Stimulated activated CD4-positive, alpha-beta T cell treated with anti-CD3 and anti-CD28 coated beads, Interleukin-4, amount 100 ng/mL, for 1 hour (primary cell): ENCODE data around the gene CAMTA1.

Experiments
- DNase-seq: peaks from one replicate; pipeline ENCODE4 v3.0.0-alpha.2; 2020

Gene CAMTA1

GRCh38 chr1:7177021-7177420 is 391.8 kb downstream of the CAMTA1 start:
- DNase-seq: no peak

DNA sequence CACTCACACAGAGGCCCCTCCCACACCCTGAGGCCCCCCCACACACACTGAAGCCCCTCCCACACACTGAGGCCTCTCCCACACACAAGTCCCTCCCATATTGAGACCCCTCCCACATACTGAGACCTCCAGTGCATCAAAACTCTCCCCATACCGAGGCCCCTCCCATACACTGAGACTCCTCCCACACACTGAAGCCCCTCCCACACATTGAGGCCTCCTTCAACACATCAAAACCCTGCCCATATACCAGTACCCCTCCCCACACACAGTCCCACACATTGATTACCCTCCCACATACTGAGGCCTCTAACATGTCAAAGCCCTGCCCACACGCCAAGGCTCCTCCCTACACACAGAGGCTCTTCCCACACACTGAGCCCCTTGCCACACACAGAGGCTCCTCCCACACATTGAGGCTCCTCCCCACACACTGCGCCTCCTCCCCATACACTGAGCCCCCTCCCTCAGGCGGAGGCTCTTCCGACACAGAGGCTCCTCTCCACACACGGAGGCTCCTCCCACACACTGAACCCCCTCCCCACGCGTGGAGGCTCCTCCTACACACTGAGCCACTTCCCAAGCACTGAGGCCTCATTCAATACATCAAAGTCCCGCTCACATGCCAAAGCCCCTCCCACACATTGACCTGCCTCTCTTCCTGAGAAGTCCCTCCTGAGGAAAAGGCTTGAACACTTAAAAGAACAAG is 392.3 kb downstream of the CAMTA1 start:
- DNase-seq: no peak

DNA sequence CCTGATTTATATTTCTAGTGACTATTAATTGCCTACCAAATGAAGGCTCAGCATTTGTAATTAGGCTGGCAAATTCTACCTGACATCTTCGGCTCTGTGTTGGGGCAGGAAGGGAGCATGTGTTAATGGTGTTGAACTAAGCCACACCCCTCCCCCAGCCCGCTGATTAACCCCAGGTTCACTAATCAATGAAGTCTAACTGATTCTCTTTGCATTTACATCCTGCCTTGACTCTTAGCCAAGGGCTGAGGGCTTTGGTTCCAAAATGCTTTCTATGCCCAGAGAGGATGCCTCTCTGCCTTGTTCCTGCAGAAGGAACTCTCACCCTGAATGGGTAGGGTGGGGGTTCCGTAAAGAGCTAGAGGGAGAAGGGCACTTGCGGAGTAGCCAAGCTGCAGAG is 393.1 kb downstream of the CAMTA1 start:
- DNase-seq: no peak

DNA sequence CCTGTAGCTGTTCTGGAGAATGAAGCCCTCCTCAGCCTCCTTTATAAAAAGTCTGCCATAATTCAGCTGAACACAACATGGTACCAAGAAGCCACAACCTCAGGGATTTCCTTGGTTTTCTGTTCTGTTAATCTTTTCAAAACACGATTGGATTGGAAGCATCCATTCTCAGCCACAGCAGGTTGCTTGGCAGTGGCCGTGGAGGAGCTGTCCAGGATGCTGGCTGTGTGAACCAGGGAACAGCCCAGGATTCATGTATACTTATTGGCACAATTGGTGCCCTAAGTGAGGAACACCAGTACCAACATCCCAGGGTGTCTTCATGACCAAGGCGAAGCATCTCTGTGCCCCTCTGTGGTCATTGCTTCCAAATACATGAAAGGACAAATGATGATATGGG is 393.5 kb downstream of the CAMTA1 start:
- DNase-seq: no peak

DNA sequence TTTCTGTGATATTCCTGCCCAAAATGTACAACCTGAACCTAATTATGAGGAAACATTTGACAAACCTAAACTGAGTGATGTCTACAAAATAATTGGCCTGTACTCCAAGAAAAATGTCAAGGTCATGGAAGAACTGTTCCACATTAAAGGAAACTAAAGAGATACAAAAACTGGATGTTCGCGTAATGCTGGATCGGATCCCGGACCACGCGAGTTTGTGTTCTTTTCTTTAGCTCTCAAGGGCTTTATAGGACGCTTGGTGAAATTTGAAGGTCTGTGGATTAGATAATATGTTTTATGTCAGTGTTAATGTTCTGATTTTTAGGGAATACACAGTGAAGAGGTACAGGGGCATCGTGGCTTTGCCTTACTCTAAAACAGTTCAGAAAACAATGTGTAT is 400.5 kb downstream of the CAMTA1 start:
- no peak for DNase-seq

- DNase-seq: no peak
Measured at GRCh38 chr1:7186382-7187111, 401.3 kb downstream of the CAMTA1 start.

GRCh38 chr1:7187112-7187493 is 401.8 kb downstream of the CAMTA1 start:
- DNase-seq: no peak

DNA sequence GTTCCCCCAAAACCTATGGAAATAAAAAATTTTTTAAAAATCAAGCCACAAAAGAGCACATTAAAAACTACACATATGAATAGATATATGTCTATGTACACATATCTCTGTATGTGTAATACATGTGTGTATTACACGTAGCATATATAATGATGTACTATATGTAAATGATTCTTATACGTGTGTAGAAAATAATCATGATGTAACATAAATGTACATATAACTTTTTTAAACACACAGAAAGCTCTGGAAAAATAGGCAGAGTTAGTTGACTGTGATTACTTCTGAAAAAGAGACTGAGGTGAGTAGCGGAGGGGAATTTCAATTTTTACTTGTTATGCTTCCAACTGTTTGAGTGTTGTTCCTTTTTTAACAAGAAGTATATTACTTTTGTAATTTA is 405.0 kb downstream of the CAMTA1 start:
- DNase-seq: no peak

GRCh38 chr1:7192453-7192852 is 407.2 kb downstream of the CAMTA1 start:
- DNase-seq: no peak

DNA sequence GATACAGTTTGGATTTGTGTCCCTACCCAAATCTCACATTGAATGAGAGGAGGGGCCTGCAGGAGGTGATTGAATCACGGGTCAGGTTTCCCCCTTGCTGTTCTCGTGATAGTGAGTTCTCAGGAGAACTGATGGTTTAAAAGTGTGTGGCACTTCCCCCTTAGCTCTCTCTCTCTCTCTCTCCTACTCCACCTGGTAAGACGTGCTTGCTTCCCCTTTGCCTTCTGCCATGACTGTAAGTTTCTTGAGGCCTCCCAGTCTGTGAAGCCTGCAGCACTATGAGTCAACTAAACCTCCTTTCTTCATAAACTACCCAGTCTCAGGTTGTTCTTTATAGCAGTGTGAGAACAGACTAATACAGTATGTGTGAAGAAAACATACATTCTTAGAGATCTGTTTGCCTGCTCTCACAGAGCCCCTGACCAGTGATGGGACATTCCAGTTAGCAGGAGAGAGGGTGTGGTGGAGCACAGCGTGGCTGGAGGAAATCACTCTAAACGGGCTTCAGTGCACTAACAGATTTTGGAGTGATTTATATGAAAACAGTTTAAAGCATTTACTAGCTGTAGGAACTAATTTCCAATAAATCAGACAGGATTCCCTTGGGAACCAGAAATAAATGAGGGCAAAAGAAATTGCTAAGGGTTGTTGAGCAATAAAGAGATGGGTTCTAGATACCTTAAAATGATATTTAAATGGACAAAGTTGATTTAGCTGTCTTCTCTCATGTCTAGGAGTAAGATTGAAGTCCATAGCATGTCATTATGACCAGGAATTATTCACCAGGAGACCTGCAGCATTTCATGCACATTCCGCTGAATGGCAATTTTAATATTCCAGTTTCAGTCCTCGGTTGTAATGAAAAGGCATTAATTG is 411.0 kb downstream of the CAMTA1 start:
- DNase-seq: no peak

DNA sequence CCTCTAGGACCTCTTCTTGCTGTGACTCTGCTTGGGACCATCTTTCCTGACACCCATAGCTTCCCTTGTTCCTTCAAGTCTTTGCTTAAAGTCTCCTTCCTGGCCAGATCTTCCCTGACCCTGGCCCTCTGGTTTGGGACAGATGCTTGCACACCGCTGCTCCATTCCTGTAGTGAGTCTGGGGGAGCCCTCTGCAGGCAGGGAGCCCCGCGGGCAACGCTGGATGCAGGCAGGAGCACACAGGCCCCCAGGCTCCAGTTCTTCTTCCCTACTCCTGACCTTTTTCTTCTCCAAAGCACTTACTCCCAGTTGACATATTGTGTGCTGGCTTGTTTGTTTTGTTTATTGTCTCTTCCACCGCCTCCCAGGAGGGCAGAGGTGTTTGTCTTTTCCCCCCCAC is 413.4 kb downstream of the CAMTA1 start:
- DNase-seq: no peak

DNA sequence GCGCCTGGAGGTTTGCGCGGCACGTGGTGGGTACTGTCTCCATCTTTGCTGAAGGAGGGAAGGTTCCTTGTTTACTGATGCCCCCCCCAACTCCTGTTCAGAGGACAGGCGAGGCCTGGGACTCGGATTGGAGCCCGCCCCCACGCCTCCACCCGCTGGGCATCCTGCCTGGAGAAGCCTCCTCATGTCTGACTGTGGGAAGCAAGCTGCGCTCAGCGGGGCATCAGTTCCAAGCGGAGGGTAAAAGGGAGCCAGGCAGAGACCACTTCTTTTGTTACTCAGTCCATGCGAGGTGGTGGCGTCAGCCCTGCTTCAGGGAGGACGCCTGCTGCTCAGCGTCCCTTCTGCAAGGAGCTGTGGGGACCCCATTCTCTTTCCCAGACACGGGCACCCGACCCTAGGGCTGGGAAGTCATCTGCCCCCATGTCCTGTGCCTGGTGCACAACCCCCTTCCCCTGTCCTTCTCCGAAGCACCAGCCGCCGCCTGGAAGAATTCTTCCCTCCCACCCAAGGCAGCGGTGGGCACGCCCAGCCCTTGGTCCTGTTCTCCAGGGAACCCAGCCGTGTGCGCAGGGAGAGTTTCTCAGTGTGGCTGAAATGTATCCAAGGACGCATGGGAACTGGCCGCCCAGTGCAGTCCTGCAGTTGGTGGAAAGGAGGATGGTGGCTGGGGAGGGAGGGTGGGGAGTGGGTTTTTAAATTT is 414.0 kb downstream of the CAMTA1 start:
- no peak for DNase-seq

DNA sequence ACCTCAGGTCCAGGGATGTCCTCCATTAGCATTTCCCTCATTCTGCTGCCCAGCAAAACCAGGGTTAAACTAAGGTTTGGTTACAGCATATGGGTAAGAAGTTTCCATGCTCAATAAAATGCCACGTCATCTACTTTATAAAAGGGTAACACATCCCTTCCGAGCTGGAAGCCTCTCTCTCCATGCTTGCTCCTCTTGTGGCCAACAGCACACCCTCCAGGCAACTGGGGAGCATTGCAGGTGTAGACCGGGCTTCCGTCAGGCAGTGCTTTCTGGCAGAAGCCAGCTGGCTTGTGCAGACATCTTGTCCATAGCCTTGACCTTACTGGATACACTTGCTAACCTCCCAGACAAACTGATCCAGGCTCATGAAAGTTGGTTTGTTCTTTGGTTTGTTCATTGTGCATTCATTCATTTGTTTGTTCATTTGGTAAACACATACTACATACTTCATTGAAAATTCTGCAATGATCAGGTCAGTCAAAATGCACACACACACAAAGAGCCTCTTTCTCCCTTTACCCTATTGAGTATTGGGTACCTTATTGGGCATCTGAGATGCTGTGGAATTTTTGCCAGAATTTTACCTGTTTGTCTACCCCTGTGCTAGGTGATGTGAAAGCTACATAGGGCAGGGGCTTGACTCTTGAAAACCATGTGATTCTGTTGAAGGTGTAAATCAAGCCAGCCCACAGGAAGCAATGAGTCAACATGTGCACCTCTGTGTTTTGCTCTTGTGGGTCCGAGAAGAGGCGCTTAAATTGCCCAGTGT is 422.8 kb downstream of the CAMTA1 start:
- DNase-seq: no peak

DNA sequence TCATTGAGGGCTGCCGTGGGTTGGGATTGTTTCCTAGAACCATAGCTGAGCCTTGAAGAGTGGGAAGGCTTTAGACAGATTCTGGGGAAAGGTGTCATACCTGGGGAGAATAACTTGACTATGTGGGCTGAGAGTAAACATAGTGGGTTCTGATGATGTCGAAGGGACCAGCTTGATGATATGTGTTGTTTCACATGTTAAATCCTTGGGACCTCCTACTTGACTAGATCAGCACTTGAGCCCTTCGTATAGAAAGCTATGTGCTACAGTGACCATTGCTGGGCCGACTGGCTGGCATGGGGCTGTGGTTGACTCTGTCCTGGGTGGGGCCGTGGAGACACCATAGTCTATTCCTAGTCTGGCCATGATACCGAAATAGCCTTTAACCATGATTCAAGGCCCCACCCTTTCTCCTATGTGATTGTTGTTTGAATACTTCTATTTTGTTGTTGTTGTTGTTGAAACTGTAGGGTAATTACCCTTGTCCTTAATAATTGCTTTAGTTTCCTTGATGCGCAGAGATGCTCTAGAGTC is 423.5 kb downstream of the CAMTA1 start:
- DNase-seq: no peak

DNA sequence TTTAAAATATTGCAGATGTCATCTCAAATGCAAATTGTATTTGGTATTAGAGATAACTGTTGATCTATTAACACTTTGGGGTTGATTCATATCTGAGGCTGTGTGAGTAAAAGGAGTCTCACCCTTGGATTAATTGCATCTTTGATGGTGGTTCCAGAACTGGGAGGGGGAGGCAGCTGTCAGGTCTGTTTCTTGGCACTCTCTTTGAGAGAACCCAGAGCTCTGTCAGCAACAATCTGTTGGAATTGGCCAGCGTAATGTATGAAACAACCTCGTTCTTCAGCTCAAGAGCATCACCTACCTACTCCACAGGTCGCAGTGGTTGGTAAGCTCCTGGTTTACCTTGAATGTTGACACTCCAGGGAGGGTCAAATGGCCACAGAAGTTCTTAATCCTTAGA is 424.1 kb downstream of the CAMTA1 start:
- no peak for DNase-seq

- no peak for DNase-seq
Measured at GRCh38 chr1:7218210-7218832, 433.1 kb downstream of the CAMTA1 start.

- DNase-seq: no peak
Measured at GRCh38 chr1:7219031-7219430, 433.8 kb downstream of the CAMTA1 start.

DNA sequence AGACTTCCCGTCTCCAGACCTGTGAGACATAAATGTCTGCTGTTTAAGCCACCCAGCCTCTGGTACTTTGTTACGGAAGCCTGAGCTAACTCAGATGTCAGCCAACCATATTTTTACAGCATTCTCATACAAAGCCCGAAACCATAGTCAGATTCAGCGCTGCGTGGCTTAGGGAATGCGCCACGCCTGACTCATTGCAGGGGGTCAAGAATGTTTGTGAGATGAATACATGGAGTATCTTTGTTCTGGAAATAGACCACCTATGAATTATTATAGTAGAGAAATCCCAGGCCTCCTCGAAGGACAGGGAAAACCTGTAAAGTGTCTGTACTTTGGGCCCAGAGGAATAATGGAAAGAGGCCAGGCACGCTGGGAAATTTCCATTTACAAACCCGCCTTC is 434.8 kb downstream of the CAMTA1 start:
- no peak for DNase-seq

- DNase-seq: no peak
Measured at GRCh38 chr1:7220712-7221252, 435.5 kb downstream of the CAMTA1 start.

DNA sequence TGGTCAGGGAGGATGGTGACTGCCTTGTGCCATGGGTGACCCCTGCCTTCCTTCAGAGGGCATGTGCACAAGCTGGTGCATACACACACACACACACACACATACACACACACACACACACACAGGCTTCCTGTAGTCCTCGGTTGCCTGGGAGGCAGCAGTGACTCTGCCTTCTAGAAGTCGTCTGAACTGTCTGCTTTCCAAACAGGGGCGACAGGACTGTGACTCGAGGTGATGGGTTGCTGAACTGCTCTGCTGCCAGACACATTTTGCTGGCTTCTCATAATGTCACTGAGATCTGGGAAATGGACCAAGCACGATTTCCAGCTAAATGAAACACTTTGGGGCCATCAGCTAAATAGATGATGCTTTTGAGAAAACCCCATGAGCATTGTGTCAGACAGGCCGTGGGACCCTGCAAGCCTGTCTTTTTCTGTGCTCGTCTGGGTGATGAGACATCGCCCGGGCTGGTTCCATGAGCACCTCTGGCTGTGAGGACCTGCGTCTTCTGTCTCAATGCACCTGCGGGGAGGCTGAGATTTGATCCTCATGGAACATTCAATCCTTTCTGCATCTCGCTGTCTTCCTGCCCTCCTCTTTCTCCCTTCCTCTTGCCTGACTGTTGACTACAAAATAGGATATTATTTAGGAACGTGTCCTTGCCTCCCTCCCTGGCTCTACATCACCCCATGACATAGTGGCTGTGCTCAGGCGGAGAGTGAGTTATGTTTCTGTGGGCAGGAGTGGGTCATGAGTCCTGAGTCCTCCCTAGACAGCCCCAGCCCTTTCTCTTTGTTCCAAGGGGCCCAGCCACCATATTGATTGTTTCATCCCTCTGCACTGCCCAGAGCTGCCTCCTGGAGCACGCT is 436.8 kb downstream of the CAMTA1 start:
- no peak for DNase-seq
